IMR-90 (cell line): Measurements from ENCODE around the gene STK33. TPM values are rescaled to one million over a fixed set of nuclear protein-coding genes. Genes with fewer than 3 reads are reported as not detected.

Experiments
- ATAC-seq: fragments of 200-7000 bp; cut with Tn5 transposase; 2 replicates; pipeline ENCODE4 v1.9.1; 2020; ENCODE audit warnings: low read depth, mild to moderate bottlenecking, moderate library complexity
- BruUV-seq: library from RNA; stranded (reverse); fragments of 400-500 nt; replicated peaks from 2 replicates; lab custom pipeline; 2021; lab: Mats Ljungman, UMichigan
- CTCF ChIA-PET: fragments of 300-600 bp; formaldehyde crosslinking; extraction: SDS; loops from one replicate; lab custom pipeline; 2021; ENCODE audit warnings: antibody characterized with exemption; lab: Yijun Ruan, JAX
- POLR2A ChIA-PET: fragments of 300-600 bp; sonication (Branson Sonifier 250); formaldehyde crosslinking; loops from one replicate; lab custom pipeline; 2022; ENCODE audit warnings: antibody characterized with exemption; ENCODE audit not compliant: unreplicated experiment; lab: Charles Lee
- DNase-seq: peaks from one replicate; pipeline ENCODE4 v3.0.0; 2013
- H2AFZ ChIP-seq: replicated peaks from 2 replicates; pipeline ENCODE3; 2013; ENCODE audit warnings: low read length, mild to moderate bottlenecking; ENCODE audit not compliant: poor library complexity
- H2AK5ac ChIP-seq: 2 replicates; pipeline ENCODE4 v1.6.1; 2013; ENCODE audit warnings: low read depth, low read length, inconsistent platforms
- H2AK9ac ChIP-seq: replicated peaks from 2 replicates; pipeline ENCODE3; 2013; ENCODE audit warnings: mild to moderate bottlenecking, low read depth, low read length, moderate library complexity; ENCODE audit not compliant: poor library complexity
- H2BK120ac ChIP-seq: 2 replicates; pipeline ENCODE4 v1.6.1; 2013; ENCODE audit warnings: low read depth, low read length, inconsistent platforms
- H2BK15ac ChIP-seq: 3 replicates; pipeline ENCODE4 v1.6.1; 2013; ENCODE audit warnings: low read depth, low read length, inconsistent platforms
- H2BK20ac ChIP-seq: 2 replicates; pipeline ENCODE4 v1.6.1; 2013; ENCODE audit warnings: low read depth, mild to moderate bottlenecking, inconsistent platforms, low read length, moderate library complexity
- H2BK5ac ChIP-seq: 2 replicates; pipeline ENCODE4 v1.6.1; 2013; ENCODE audit warnings: mild to moderate bottlenecking, low read depth, low read length, inconsistent platforms; ENCODE audit not compliant: poor library complexity, severe bottlenecking
- H3K14ac ChIP-seq: replicated peaks from 2 replicates; pipeline ENCODE4 v1.6.1; 2013; ENCODE audit warnings: low read depth, low read length, inconsistent platforms
- H3K18ac ChIP-seq: 2 replicates; pipeline ENCODE4 v1.6.1; 2013; ENCODE audit warnings: low read depth, low read length, control low read depth
- H3K23ac ChIP-seq: 2 replicates; pipeline ENCODE4 v1.6.1; 2013; ENCODE audit warnings: low read depth, low read length, inconsistent platforms
- H3K27ac ChIP-seq: 2 replicates; pipeline ENCODE4 v1.5.1; 2013; ENCODE audit warnings: mild to moderate bottlenecking, control low read depth, low read length; ENCODE audit not compliant: insufficient read depth
- H3K27me3 ChIP-seq: 2 replicates; pipeline ENCODE4 v1.6.1; 2013; ENCODE audit warnings: low read length; ENCODE audit not compliant: control insufficient read depth, insufficient read depth
- H3K36me3 ChIP-seq: 2 replicates; pipeline ENCODE4 v1.6.1; 2013; ENCODE audit warnings: low read length, mixed read lengths; ENCODE audit not compliant: control insufficient read depth, insufficient read depth
- H3K4ac ChIP-seq: 2 replicates; pipeline ENCODE4 v1.6.1; 2013; ENCODE audit warnings: low read depth, low read length, inconsistent platforms
- H3K4me1 ChIP-seq: 2 replicates; pipeline ENCODE4 v1.6.1; 2013; ENCODE audit warnings: low read length, mixed read lengths; ENCODE audit not compliant: control insufficient read depth, insufficient read depth
- H3K4me2 ChIP-seq: 2 replicates; pipeline ENCODE4 v1.6.1; 2013; ENCODE audit warnings: low read depth, mild to moderate bottlenecking, control low read depth, low read length, moderate library complexity
- H3K4me3 ChIP-seq: 2 replicates; pipeline ENCODE4 v1.5.1; 2013; ENCODE audit warnings: low read depth, mild to moderate bottlenecking, control low read depth, low read length, moderate library complexity; ENCODE audit not compliant: insufficient read depth
- H3K56ac ChIP-seq: 2 replicates; pipeline ENCODE4 v1.6.1; 2013; ENCODE audit warnings: low read length, inconsistent platforms; ENCODE audit not compliant: insufficient read depth; ENCODE audit errors: extremely low read depth
- H3K79me1 ChIP-seq, 2 experiments: 2 replicates each; pipeline ENCODE4 v1.6.1; 2013; ENCODE audit warnings: low read length in 2 of 2, inconsistent platforms in 1 of 2, low read depth in 1 of 2
- H3K9ac ChIP-seq: 2 replicates; pipeline ENCODE4 v1.6.1; 2013; ENCODE audit warnings: low read depth, low read length, control low read depth
- H3K9me1 ChIP-seq: 2 replicates; pipeline ENCODE4 v1.6.1; 2013; ENCODE audit warnings: low read length, inconsistent platforms; ENCODE audit not compliant: insufficient read depth
- H3K9me3 ChIP-seq: 2 replicates; pipeline ENCODE4 v1.6.1; 2013; ENCODE audit warnings: low read length; ENCODE audit not compliant: control insufficient read depth, insufficient read depth
- H4K20me1 ChIP-seq: 2 replicates; pipeline ENCODE4 v1.6.1; 2013; ENCODE audit warnings: low read length, inconsistent platforms; ENCODE audit not compliant: insufficient read depth
- H4K5ac ChIP-seq: 2 replicates; pipeline ENCODE4 v1.6.1; 2013; ENCODE audit warnings: mild to moderate bottlenecking, low read depth, low read length, control low read depth
- H4K8ac ChIP-seq, 2 experiments: 2 replicates each; pipeline ENCODE4 v1.6.1; 2013; ENCODE audit warnings: low read depth in 2 of 2, low read length in 2 of 2, control low read depth in 1 of 2, inconsistent platforms in 1 of 2
- H4K91ac ChIP-seq: 2 replicates; pipeline ENCODE4 v1.6.1; 2013; ENCODE audit warnings: low read depth, low read length, inconsistent platforms; ENCODE audit not compliant: insufficient read depth
- CEBPB ChIP-seq: IDR thresholded peaks from 2 replicates; pipeline ENCODE4 v1.6.1; 2012; ENCODE audit warnings: low read depth, low read length, improper control_type of control experiment
- POLR2A ChIP-seq: IDR thresholded peaks from 2 replicates; pipeline ENCODE4 v1.6.1; 2012; ENCODE audit warnings: mild to moderate bottlenecking, low read depth, low read length
- RAD21 ChIP-seq: IDR thresholded peaks from 2 replicates; pipeline ENCODE4 v1.6.1; 2012; ENCODE audit warnings: low read length, improper control_type of control experiment
- WGBS, 2 experiments: methylation state at CpG; one replicate each; pipeline versions ENCODE4 v1.1.5 to v1.1.7; 2013; ENCODE audit warnings: missing lambda C conversion rate in 2 of 2; ENCODE audit not compliant: insufficient read length in 1 of 2; ENCODE audit errors: extremely low coverage in 2 of 2; 5-methylcytosine and 5-hydroxymethylcytosine counted together
- dilution Hi-C: fragments of 300-500 bp; cut with HindIII; formaldehyde crosslinking; loops from one replicate; pipeline ENCODE4 v1.14.3; 2018; ENCODE audit warnings: low sequenced_read_pairs; ENCODE audit not compliant: unreplicated experiment
- in situ Hi-C: fragments of 300-500 bp; cut with MboI; formaldehyde crosslinking; loops from 3 replicates; pipeline ENCODE4 v1.14.3; 2019; ENCODE audit warnings: low sequenced_read_pairs, inconsistent platforms, mixed read lengths
- intact Hi-C: fragments of 100-400 bp; cut with micrococcal nuclease; formaldehyde crosslinking; loops from 2 replicates; pipeline ENCODE4 v1.10.0; 2022
- polyA plus RNA-seq, 3 experiments: library from polyadenylated mRNA; depleted of rRNA; stranded (reverse); fragments of >200 nt; gene quantifications; 2 replicates each; pipeline ENCODE4 v1.2.3, GENCODE V29; 2012; ENCODE audit warnings: low replicate concordance in 1 of 3
- total RNA-seq: library from RNA; depleted of rRNA; stranded (reverse); fragments of >200 nt; gene quantifications from 2 replicates; pipeline ENCODE4 v1.2.3, GENCODE V29; 2012

The STK33 gene
- total and polyA plus RNA-seq, 2 of the 4 experiments (the other 2 are of a cell fraction) = 2.3 to 2.6 TPM

- no peaks in the 10 kb centered on the region for H3K79me1 ChIP-seq
- H2BK15ac ChIP-seq = peak overlapping the region; percentile 37; the same call in 1 of the 3 replicates
- no peak overlapping the region for H3K4me2 ChIP-seq
- BruUV-seq = no TSS peak
- no peak overlapping the region for H3K27ac ChIP-seq
- peaks cover 9% of the 10 kb centered on the region for H3K4me1 ChIP-seq
- peak overlapping the region; percentile 6; the same call in 1 of the 2 replicates for H2BK20ac ChIP-seq
- intact Hi-C loops = loop anchor here (1.0 to 5.0 kb wide), 2 partner anchors 79 to 209 kb away; partner anchors contain the start of genes RPL27A and TRIM66
- no peaks in the 10 kb centered on the region for H4K20me1 ChIP-seq
- 0 out of 2 replicates have a peak overlapping the region, but pooled peaks have one; percentile 54 for H2AK5ac ChIP-seq
- peak overlapping the region; percentile 33 for H2BK5ac ChIP-seq
- POLR2A ChIA-PET = no interaction called here
- H3K18ac ChIP-seq = 0 out of 2 replicates have a peak overlapping the region, but pooled peaks have one; percentile 20
- no peaks in the 10 kb centered on the region for H3K36me3 ChIP-seq
- no peak overlapping the region for H4K8ac ChIP-seq
- H3K4me3 ChIP-seq = no peak overlapping the region
- H3K56ac ChIP-seq = no peak overlapping the region
- peaks cover 9% of the 10 kb centered on the region; the same call in 1 of the 2 replicates for H3K9me1 ChIP-seq
- TF ChIP-seq RAD21 = no peak
- no peak for TF ChIP-seq POLR2A
- no peak for TF ChIP-seq CEBPB
- DNase-seq (no peak), ATAC-seq (no peak)
- H3K9ac ChIP-seq = no peak overlapping the region
- no peak overlapping the region for H2AFZ ChIP-seq
- no peaks in the 10 kb centered on the region for H3K27me3 ChIP-seq
- peak overlapping the region; percentile 21; the same call in 1 of the 2 replicates for H4K91ac ChIP-seq
- dilution Hi-C loops = no loop called here
- peak overlapping the region; percentile 32; the same call in 1 of the 2 replicates for H2BK120ac ChIP-seq
- no peak overlapping the region for H2AK9ac ChIP-seq
- no peak overlapping the region for H4K5ac ChIP-seq
- in situ Hi-C loops = no loop called here
- no peak overlapping the region for H3K23ac ChIP-seq
- no CpG with 5 or more reads among the region's 2 CpGs for WGBS, 2 experiments
- H3K9me3 ChIP-seq = no peaks in the 10 kb centered on the region
- CTCF ChIA-PET = no interaction called here
- H3K4ac ChIP-seq = peak overlapping the region; percentile 64
- H3K14ac ChIP-seq = no peak overlapping the region
Observed at GRCh38 chr11:8603696-8604077, 9.7 kb upstream of the STK33 start.
